Neural cell (in vitro differentiated cells): Measurements from ENCODE around the gene CACNA1I. TPM values are rescaled to one million over a fixed set of nuclear protein-coding genes. Genes with fewer than 3 reads are reported as not detected.

Source experiments
- H2AFZ ChIP-seq: fragments of 200-600, 300-800 bp; sonication (generic), shearing (Covaris generic); 2 replicates; pipeline ENCODE4 v1.6.0; 2014; ENCODE audit warnings: low read depth, mild to moderate bottlenecking, antibody characterized with exemption, low read length, moderate library complexity
- H3F3A ChIP-seq: fragments of 200-600 bp; shearing (Covaris generic); 2 replicates; pipeline ENCODE4 v1.6.1; 2016; ENCODE audit warnings: mild to moderate bottlenecking, moderate library complexity, mixed read lengths, antibody characterized with exemption, low read length; ENCODE audit not compliant: insufficient read depth, poor library complexity, severe bottlenecking
- H3K27ac ChIP-seq: fragments of 200-600, 300-800 bp; sonication (generic), shearing (Covaris generic); 2 replicates; pipeline ENCODE4 v1.5.1; 2014; ENCODE audit warnings: mild to moderate bottlenecking, low read length, moderate library complexity
- H3K27me3 ChIP-seq: fragments of 300-800, 200-600 bp; sonication (generic), shearing (Covaris generic); 2 replicates; pipeline ENCODE4 v1.6.0; 2014; ENCODE audit warnings: mild to moderate bottlenecking, low read depth, low read length, moderate library complexity; ENCODE audit not compliant: insufficient read depth
- H3K36me3 ChIP-seq: fragments of 300-800, 200-600 bp; sonication (generic), shearing (Covaris generic); 2 replicates; pipeline ENCODE4 v1.5.1; 2014; ENCODE audit warnings: mild to moderate bottlenecking, antibody characterized with exemption, low read length, moderate library complexity; ENCODE audit not compliant: insufficient read depth
- H3K4me2 ChIP-seq: fragments of 300-800, 200-600 bp; sonication (generic), shearing (Covaris generic); 2 replicates; pipeline ENCODE4 v1.6.0; 2014; ENCODE audit warnings: mild to moderate bottlenecking, low read length
- H3K4me3 ChIP-seq: fragments of 300-800, 200-600 bp; sonication (generic), shearing (Covaris generic); 2 replicates; pipeline ENCODE4 v1.5.1; 2014; ENCODE audit warnings: mild to moderate bottlenecking, low read length, moderate library complexity
- H3K79me2 ChIP-seq: fragments of 200-600 bp; shearing (Covaris generic); replicated peaks from 2 replicates; pipeline ENCODE4 v1.6.0; 2014; ENCODE audit warnings: mild to moderate bottlenecking, low read length, moderate library complexity; ENCODE audit not compliant: insufficient read depth
- H3K9ac ChIP-seq: fragments of 300-800, 200-600 bp; sonication (generic), shearing (Covaris generic); 2 replicates; pipeline ENCODE4 v1.6.1; 2016; ENCODE audit warnings: mild to moderate bottlenecking, low read length, mixed read lengths
- H3K9me2 ChIP-seq: fragments of 200-600 bp; shearing (Covaris generic); 2 replicates; pipeline ENCODE4 v1.6.1; 2016; ENCODE audit warnings: mild to moderate bottlenecking, low read length, mixed read lengths; ENCODE audit not compliant: insufficient read depth
- H3K9me3 ChIP-seq: fragments of 200-600, 300-800 bp; sonication (generic), shearing (Covaris generic); 2 replicates; pipeline ENCODE4 v1.6.1; 2016; ENCODE audit warnings: mild to moderate bottlenecking, mixed run types, low read length, moderate library complexity, mixed read lengths
- H4K20me1 ChIP-seq: fragments of 200-600 bp; shearing (Covaris generic); 2 replicates; pipeline ENCODE4 v1.6.1; 2016; ENCODE audit warnings: mild to moderate bottlenecking, mixed run types; ENCODE audit not compliant: insufficient read depth
- CTCF ChIP-seq: fragments of 450-650 bp; IDR thresholded peaks from 2 replicates; pipeline ENCODE4 v1.5.1; 2014; ENCODE audit warnings: antibody characterized with exemption, mild to moderate bottlenecking, moderate library complexity; ENCODE audit not compliant: poor library complexity, severe bottlenecking
- EP300 ChIP-seq: fragments of 450-650 bp; conservative IDR thresholded peaks from 2 replicates; pipeline ENCODE4 v1.6.1; 2014; ENCODE audit warnings: antibody characterized with exemption, mild to moderate bottlenecking, moderate library complexity; ENCODE audit not compliant: poor library complexity, severe bottlenecking
- EZH2 ChIP-seq: fragments of 200-600, 300-800 bp; shearing (Covaris generic), sonication (generic); IDR thresholded peaks from 2 replicates; pipeline ENCODE4 v1.6.1; 2014; ENCODE audit warnings: antibody characterized with exemption, low read length, borderline replicate concordance, mild to moderate bottlenecking; ENCODE audit not compliant: insufficient read depth, poor library complexity, severe bottlenecking
- MXI1 ChIP-seq: fragments of 450-650 bp; conservative IDR thresholded peaks from 2 replicates; pipeline ENCODE4 v1.6.1; 2014; ENCODE audit warnings: antibody characterized with exemption, mild to moderate bottlenecking; ENCODE audit not compliant: poor library complexity, severe bottlenecking
- POLR2AphosphoS5 ChIP-seq: IDR thresholded peaks from 2 replicates; pipeline ENCODE4 v1.6.1; 2012
- RAD21 ChIP-seq: fragments of 450-650 bp; conservative IDR thresholded peaks from 2 replicates; pipeline ENCODE4 v1.6.1; 2014; ENCODE audit warnings: antibody characterized with exemption, mild to moderate bottlenecking, moderate library complexity
- REST ChIP-seq: IDR thresholded peaks from 2 replicates; pipeline ENCODE4 v1.6.1; 2012; ENCODE audit warnings: borderline replicate concordance
- SMC3 ChIP-seq: fragments of 450-650 bp; conservative IDR thresholded peaks from 2 replicates; pipeline ENCODE4 v1.6.1; 2014; ENCODE audit warnings: antibody characterized with exemption, mild to moderate bottlenecking, moderate library complexity; ENCODE audit not compliant: poor library complexity
- TAF1 ChIP-seq: IDR thresholded peaks from 2 replicates; pipeline ENCODE4 v1.6.1; 2012; ENCODE audit warnings: low read depth
- polyA plus RNA-seq: library from polyadenylated mRNA; depleted of rRNA; stranded (reverse); fragments of >200 nt; gene quantifications from 2 replicates; pipeline ENCODE4 v1.2.3, GENCODE V29; 2014

CACNA1I gene
- polyA plus RNA-seq, 1 donor from 2014 or later = 1.9 TPM

- Histone ChIP-seq H3K9me3 (no peaks in the 10 kb centered on the region), H3K36me3 (no peaks in the 10 kb centered on the region), H3K9ac (no peak overlapping the region), H3K27me3 (no peaks in the 10 kb centered on the region), H3K27ac (no peak overlapping the region), H4K20me1 (no peaks in the 10 kb centered on the region), H3K4me2 (no peak overlapping the region), H3K9me2 (no peaks in the 10 kb centered on the region), H2AFZ (no peak overlapping the region), H3K79me2 (no peaks in the 10 kb centered on the region), H3F3A (no peaks in the 10 kb centered on the region), H3K4me3 (no peak overlapping the region)
- TF ChIP-seq RAD21 (no peak), SMC3 (no peak), REST (no peak), EZH2 (no peak), CTCF (no peak), EP300 (no peak), MXI1 (no peak), POLR2AphosphoS5 (no peak), TAF1 (no peak)
These were observed 72.9 kb downstream of the CACNA1I start for GRCh38 chr22:39643311-39644083.

DNA sequence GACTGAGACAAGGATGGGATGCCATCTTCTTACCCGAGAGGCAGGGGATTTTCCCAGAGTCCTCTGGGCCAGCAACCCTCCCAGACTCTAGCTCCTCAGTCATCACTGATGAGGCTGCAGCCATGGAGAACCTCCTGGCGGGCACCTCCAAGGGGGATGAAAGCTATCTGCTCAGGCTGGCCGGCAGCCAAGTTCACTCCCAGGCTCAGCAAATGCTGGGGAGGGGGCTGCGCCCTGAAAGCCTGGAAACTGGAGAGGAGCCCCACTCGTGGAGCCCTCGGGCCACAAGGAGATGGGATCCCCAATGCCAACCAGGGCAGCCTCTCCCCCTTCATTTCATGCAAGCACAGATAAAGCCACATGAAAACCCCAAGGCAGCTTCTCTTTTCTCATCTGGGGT, 75.0 kb downstream of the CACNA1I start:
- Histone ChIP-seq H4K20me1 (no peaks in the 10 kb centered on the region), H3K4me3 (no peak overlapping the region), H3K4me2 (no peak overlapping the region), H3K9me3 (no peaks in the 10 kb centered on the region), H3F3A (no peaks in the 10 kb centered on the region), H3K27me3 (no peaks in the 10 kb centered on the region), H2AFZ (no peak overlapping the region), H3K36me3 (no peaks in the 10 kb centered on the region), H3K9ac (no peak overlapping the region), H3K79me2 (no peaks in the 10 kb centered on the region), H3K27ac (no peak overlapping the region), H3K9me2 (no peaks in the 10 kb centered on the region)
- TF ChIP-seq POLR2AphosphoS5 (no peak), RAD21 (no peak), EP300 (no peak), SMC3 (no peak), REST (no peak), EZH2 (no peak), MXI1 (no peak), TAF1 (no peak), CTCF (no peak)
